Lower leg skin (tissue), 3 donors: Measurements from ENCODE around the gene ACOT11.

ENCODE experiments used
- POLR2A ChIP-seq, 2 donors: fragments of 450-650 bp; IDR thresholded peaks; one replicate each; pipeline ENCODE4 v1.6.1; 2016 to 2017; ENCODE audit warnings: antibody characterized with exemption in 2 of 2, mild to moderate bottlenecking in 1 of 2, moderate library complexity in 1 of 2
- TF ChIP-seq, protein P1 (sequence below), 3 donors: fragments of 450-650 bp; IDR thresholded peaks; one replicate each; pipeline ENCODE4 v1.5.1; 2016; ENCODE audit warnings: antibody characterized with exemption in 3 of 3, mild to moderate bottlenecking in 3 of 3, moderate library complexity in 2 of 3

DNA sequence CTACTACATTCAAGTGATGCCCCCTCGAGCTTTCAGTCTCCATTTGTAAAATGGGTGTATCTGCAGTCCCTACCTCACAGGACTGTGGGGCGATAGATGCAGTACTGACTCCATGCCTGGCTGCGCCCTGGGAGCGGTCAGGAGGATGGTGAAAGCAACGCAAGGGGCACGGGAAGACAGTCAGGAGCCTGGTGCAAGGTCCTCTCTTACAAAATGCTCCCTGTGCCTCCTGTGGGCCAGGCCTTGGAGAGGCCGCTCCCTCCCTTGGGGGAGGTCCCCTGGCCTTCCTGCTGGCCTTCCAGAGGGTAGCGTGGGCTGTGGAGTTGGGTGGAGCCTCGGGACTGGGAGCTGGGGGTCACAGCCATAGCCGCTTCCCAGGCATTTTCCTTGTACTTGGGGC lies 53.7 kb downstream of the ACOT11 start:
- no peak for TF ChIP-seq POLR2A (IDR thresholded peaks at IDR 0.05)
- TF ChIP-seq, protein P1, sequence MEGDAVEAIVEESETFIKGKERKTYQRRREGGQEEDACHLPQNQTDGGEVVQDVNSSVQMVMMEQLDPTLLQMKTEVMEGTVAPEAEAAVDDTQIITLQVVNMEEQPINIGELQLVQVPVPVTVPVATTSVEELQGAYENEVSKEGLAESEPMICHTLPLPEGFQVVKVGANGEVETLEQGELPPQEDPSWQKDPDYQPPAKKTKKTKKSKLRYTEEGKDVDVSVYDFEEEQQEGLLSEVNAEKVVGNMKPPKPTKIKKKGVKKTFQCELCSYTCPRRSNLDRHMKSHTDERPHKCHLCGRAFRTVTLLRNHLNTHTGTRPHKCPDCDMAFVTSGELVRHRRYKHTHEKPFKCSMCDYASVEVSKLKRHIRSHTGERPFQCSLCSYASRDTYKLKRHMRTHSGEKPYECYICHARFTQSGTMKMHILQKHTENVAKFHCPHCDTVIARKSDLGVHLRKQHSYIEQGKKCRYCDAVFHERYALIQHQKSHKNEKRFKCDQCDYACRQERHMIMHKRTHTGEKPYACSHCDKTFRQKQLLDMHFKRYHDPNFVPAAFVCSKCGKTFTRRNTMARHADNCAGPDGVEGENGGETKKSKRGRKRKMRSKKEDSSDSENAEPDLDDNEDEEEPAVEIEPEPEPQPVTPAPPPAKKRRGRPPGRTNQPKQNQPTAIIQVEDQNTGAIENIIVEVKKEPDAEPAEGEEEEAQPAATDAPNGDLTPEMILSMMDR (IDR thresholded peaks at IDR 0.05): no peak
